Esophagus muscularis mucosa (tissue), 3 donors: ENCODE results near the gene FURIN.
"Not testable (repeated sequence)": the region's sequence is repeated elsewhere in the genome, so short reads cannot be mapped to it uniquely, and the experiment has no call there.

Source experiments
- POLR2A ChIP-seq: fragments of 450-650 bp; IDR thresholded peaks from one replicate; pipeline ENCODE4 v1.6.1; 2017; ENCODE audit warnings: antibody characterized with exemption, moderate library complexity, mild to moderate bottlenecking, low read depth
- POLR2AphosphoS5 ChIP-seq, 2 donors: sonication (generic); formaldehyde crosslinking; IDR thresholded peaks; one replicate each; pipeline ENCODE4 v1.6.1; 2017; ENCODE audit warnings: antibody characterized with exemption in 2 of 2
- TF ChIP-seq, protein P1 (sequence below), 3 experiments: fragments of 200-600 bp in 2 of 3; fragments of 450-650 bp in 1 of 3; sonication (generic) in 2 of 3; IDR thresholded peaks; one replicate each; pipeline ENCODE4 v1.5.1; 2017 to 2019; ENCODE audit warnings: antibody characterized with exemption in 3 of 3, mild to moderate bottlenecking in 2 of 3, moderate library complexity in 1 of 3

GRCh38 chr15:90849424-90849823, 19.0 kb upstream of the FURIN start:
- TF ChIP-seq, protein P1, sequence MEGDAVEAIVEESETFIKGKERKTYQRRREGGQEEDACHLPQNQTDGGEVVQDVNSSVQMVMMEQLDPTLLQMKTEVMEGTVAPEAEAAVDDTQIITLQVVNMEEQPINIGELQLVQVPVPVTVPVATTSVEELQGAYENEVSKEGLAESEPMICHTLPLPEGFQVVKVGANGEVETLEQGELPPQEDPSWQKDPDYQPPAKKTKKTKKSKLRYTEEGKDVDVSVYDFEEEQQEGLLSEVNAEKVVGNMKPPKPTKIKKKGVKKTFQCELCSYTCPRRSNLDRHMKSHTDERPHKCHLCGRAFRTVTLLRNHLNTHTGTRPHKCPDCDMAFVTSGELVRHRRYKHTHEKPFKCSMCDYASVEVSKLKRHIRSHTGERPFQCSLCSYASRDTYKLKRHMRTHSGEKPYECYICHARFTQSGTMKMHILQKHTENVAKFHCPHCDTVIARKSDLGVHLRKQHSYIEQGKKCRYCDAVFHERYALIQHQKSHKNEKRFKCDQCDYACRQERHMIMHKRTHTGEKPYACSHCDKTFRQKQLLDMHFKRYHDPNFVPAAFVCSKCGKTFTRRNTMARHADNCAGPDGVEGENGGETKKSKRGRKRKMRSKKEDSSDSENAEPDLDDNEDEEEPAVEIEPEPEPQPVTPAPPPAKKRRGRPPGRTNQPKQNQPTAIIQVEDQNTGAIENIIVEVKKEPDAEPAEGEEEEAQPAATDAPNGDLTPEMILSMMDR (IDR thresholded peaks at IDR 0.05), result not testable (repeated sequence)
- TF ChIP-seq POLR2AphosphoS5 (IDR thresholded peaks at IDR 0.05); POLR2A: not testable (repeated sequence)
